Heart right ventricle (tissue), 16 donors: ENCODE results near the gene DOCK2. TPM values are rescaled to one million over a fixed set of nuclear protein-coding genes. Genes with fewer than 3 reads are reported as not detected.

Source experiments
- ATAC-seq, 8 donors: fragments of 200-7000 bp; cut with Tn5 transposase; one replicate each; pipeline ENCODE4 v1.9.1; 2020; ENCODE audit warnings: mild to moderate bottlenecking in 8 of 8, moderate library complexity in 8 of 8, moderate number of reproducible peaks in 1 of 8
- DNase-seq, 2 donors: peaks; one replicate each; pipeline ENCODE4 v3.0.0-alpha.2; 2020
- H3K27ac ChIP-seq, 10 donors: fragments of 200-600 bp; sonication (generic) in 2 of 10; one replicate each; pipeline versions ENCODE4 v1.5.0 to v1.8.0; 2020 to 2022; ENCODE audit warnings: mild to moderate bottlenecking in 3 of 10
- H3K27me3 ChIP-seq, 7 donors: fragments of 200-600 bp; one replicate each; pipeline ENCODE4 v1.8.0; 2021 to 2022; ENCODE audit warnings: mild to moderate bottlenecking in 2 of 7
- H3K36me3 ChIP-seq, 9 donors: fragments of 200-600 bp; sonication (generic) in 1 of 9; one replicate each; pipeline versions ENCODE4 v1.5.0 to v1.8.0; 2020 to 2022; ENCODE audit warnings: mild to moderate bottlenecking in 2 of 9
- H3K4me1 ChIP-seq, 9 donors: fragments of 200-600 bp; sonication (generic) in 1 of 9; one replicate each; pipeline versions ENCODE4 v1.5.0 to v1.8.0; 2020 to 2022; ENCODE audit warnings: mild to moderate bottlenecking in 4 of 9
- H3K4me3 ChIP-seq, 10 donors: fragments of 200-600 bp; sonication (generic) in 2 of 10; one replicate each; pipeline versions ENCODE4 v1.5.0 to v1.8.0; 2020 to 2022; ENCODE audit warnings: mild to moderate bottlenecking in 7 of 10, moderate library complexity in 2 of 10
- H3K9me3 ChIP-seq, 11 donors: fragments of 200-600 bp in 10 of 11; sonication (generic) in 2 of 11; one replicate each; pipeline versions ENCODE4 v1.5.0 to v1.8.0; 2013 to 2022; ENCODE audit warnings: mild to moderate bottlenecking in 2 of 11, control low read depth in 1 of 11, moderate library complexity in 1 of 11
- whole genome bisulfite sequencing, 2 donors: extraction: QIAGEN DNeasy Blood & Tissue Kit; methylation state at CpG; one replicate each; pipeline ENCODE4 v1.1.7; 2013; ENCODE audit warnings: inconsistent platforms in 1 of 2; 5-methylcytosine and 5-hydroxymethylcytosine counted together
- intact Hi-C, 10 donors: fragments of 100-400 bp; cut with DNase I; formaldehyde crosslinking; loops; one replicate each; pipeline versions ENCODE4 v1.11.1 to v1.14.2; 2022
- polyA plus RNA-seq, 2 donors: library from polyadenylated mRNA; stranded (reverse); fragments of 200-250 nt; gene quantifications; one replicate each; pipeline ENCODE4 v1.2.3, GENCODE V29; 2013
- total RNA-seq, 10 donors: library from RNA; stranded (reverse); fragmentation: NEBNext Ultra II Directional in 3 of 10; extraction: Animal tissue kit (Norgen Biotek cat#: 25700) in 3 of 10; gene quantifications; one replicate each; pipeline versions ENCODE4 v1.2.1 to v1.2.4, GENCODE V29; 2021 to 2023
- TF ChIP-seq, protein P1 (sequence below), 9 donors: fragments of 200-600 bp; sonication (generic) in 2 of 9; IDR thresholded peaks; one replicate each; pipeline versions ENCODE4 v1.5.0 to v1.8.0; 2021 to 2022; ENCODE audit warnings: antibody characterized with exemption in 9 of 9, mild to moderate bottlenecking in 5 of 9, moderate library complexity in 1 of 9
- donor health status: Arrhythmogenic right ventricular cardiomyopathy.
- donor health status: ischemic (EF 13 %, LVEDD 7.1; RV severe dilation, severe dysfunction).
- donor health status: healthy with polysubstance abuse.
- donor health status: DM: no; HTN: yes; CAD: no.
- donor health status: DM: no; HTN: no; CAD: no.
- donor health status: ischemic (EF 25% LVEDD 6.9; RV normal size, moderate dysfunction).
- donor health status: ischemic (EF 25% LVEDD 5.7; RV mildly dilated, moderate dysfunction).
- donor health status: healthy.
- donor health status: DM: yes; HTN: yes; CAD: no.
- donor health status: Ischemic cardiomyopathy.
- donor health status: ischemic (EF 35%, LVEDD 5.7; RV mildly dilated, moderate dysfunction).
- donor health status: nonischemic (EF 11% LVEDD 7.7; RV severe dilation, severe dysfunction).
- donor health status: DM: yes; HTN: yes; CAD: no.
- donor health status: PGD.
- donor health status: ischemic (EF 29% LVEDD 5.4; RV normal size, mild dysfunction).
- donor health status: nonischemic (EF 23%, LVEDD 6.1; RV moderate dilation, normal function).

The DOCK2 gene
- total and polyA plus RNA-seq, 12 donors = 1.2 to 24.6 (median 4.2) TPM

DNA sequence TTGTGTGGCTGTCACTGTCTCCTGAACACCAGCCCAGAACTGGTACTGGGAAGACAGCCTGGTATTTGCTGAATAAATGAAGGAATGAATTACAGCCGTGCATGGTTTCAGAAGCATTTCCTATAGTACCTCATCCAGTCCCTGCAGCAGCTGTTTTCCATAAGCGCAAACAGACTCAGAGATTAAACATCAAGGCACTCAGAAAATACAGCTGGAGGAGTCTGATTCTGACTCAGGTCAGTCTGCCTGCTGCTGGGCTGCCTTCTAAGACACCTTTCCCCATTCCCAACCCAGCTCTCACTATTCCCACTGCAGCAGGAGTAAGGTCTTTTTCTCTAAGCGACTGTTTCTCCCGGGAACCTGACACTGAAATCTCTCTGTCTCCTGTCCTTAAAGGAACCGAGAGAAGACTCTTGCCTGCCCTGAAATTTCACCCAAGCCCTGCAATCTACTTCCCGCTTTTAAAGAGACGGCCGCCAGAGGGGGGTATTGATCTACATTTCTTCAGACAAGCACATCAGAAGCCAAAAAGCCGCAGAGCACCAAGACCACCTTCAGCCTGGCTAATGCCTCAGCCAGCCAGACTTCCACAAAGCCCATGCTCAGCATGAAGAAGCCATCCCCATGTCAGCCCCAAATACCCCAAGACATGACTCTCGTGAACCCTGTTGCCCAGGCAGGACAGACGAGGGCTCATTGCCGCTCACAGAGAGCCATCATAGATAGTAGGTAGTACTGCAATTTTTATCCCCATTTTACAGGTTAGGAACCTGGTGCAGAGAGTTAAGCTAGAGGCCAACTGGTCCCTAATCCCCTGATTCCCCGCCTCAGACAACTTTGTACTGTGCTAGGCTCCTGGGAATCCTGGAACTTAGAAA lies 463.2 kb downstream of the DOCK2 start:
- Histone ChIP-seq H3K36me3 (no peaks in the 10 kb centered on the region), H3K9me3 (peaks cover 0 to 10% (median 0%) of the 10 kb centered on the region in 11 donors), H3K4me3 (no peak overlapping the region), H3K27me3 (peaks cover 0 to 5% (median 0%) of the 10 kb centered on the region in 7 donors), H3K27ac (no peak overlapping the region), H3K4me1 (peaks cover 0 to 37% (median 0%) of the 10 kb centered on the region in 9 donors)
- TF ChIP-seq, protein P1, sequence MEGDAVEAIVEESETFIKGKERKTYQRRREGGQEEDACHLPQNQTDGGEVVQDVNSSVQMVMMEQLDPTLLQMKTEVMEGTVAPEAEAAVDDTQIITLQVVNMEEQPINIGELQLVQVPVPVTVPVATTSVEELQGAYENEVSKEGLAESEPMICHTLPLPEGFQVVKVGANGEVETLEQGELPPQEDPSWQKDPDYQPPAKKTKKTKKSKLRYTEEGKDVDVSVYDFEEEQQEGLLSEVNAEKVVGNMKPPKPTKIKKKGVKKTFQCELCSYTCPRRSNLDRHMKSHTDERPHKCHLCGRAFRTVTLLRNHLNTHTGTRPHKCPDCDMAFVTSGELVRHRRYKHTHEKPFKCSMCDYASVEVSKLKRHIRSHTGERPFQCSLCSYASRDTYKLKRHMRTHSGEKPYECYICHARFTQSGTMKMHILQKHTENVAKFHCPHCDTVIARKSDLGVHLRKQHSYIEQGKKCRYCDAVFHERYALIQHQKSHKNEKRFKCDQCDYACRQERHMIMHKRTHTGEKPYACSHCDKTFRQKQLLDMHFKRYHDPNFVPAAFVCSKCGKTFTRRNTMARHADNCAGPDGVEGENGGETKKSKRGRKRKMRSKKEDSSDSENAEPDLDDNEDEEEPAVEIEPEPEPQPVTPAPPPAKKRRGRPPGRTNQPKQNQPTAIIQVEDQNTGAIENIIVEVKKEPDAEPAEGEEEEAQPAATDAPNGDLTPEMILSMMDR (IDR thresholded peaks at IDR 0.05) = peak; percentile 37 to 76 (median 69)
- intact Hi-C loops = loop anchor here in 9 of 10 donors (1.0 to 10.0 kb wide), 10 partner anchors 82 to 324 kb away; no protein-coding TSS in a partner anchor
- ATAC-seq = peak in 7 of 8 donors; percentile 60 to 76 (median 68)
- peak; percentile 62 to 77 for DNase-seq
- 30 to 33% methylated on average over 13 of the region's 13 CpGs for WGBS, 2 donors

DNA sequence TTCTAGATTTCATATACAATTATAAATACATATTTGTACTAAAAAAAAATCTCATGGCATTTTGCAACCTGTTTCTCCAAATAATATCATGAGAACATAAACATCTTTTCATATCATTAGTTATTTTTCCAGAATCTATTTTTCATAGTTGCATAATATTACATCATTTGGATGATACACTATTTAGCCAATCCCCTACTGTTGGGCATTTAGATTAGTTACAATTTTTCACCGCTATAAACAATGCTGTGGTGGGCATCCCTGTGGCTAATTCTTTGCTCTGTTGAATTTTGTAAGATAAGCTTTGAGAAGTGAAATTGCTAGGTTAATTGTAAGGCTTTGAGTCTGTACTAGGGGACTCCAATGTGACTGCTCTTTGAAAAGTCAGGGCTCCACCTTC lies 466.4 kb downstream of the DOCK2 start:
- intact Hi-C loops = loop anchor here in 6 of 10 donors (5.0 to 10.0 kb wide), 4 partner anchors 79 to 321 kb away; no protein-coding TSS in a partner anchor
- DNase-seq (no peak), ATAC-seq (no peak)
- H3K9me3 ChIP-seq = peaks cover 0 to 9% (median 0%) of the 10 kb centered on the region in 11 donors
- TF ChIP-seq, protein P1 (IDR thresholded peaks at IDR 0.05) = no peak
- H3K4me1 ChIP-seq = peaks cover 0 to 7% (median 0%) of the 10 kb centered on the region in 9 donors
- H3K36me3 ChIP-seq = no peaks in the 10 kb centered on the region
- H3K27ac ChIP-seq = no peak overlapping the region
- no peak overlapping the region for H3K4me3 ChIP-seq
- H3K27me3 ChIP-seq = peaks cover 0 to 5% (median 0%) of the 10 kb centered on the region in 7 donors
- 97 to 100% methylated on average over 1 of the region's 1 CpG for WGBS, 2 donors

GRCh38 chr5:170104299-170104698 lies 467.2 kb downstream of the DOCK2 start:
- TF ChIP-seq, protein P1 (IDR thresholded peaks at IDR 0.05) = no peak
- H3K36me3 ChIP-seq = no peaks in the 10 kb centered on the region
- no peak overlapping the region for H3K4me3 ChIP-seq
- ATAC-seq (no peak), DNase-seq (no peak)
- intact Hi-C loops = loop anchor here in 6 of 10 donors (5.0 to 10.0 kb wide), 4 partner anchors 78 to 321 kb away; no protein-coding TSS in a partner anchor
- H3K27ac ChIP-seq = no peak overlapping the region
- H3K4me1 ChIP-seq = peaks cover 0 to 7% (median 0%) of the 10 kb centered on the region in 9 donors
- peaks cover 0 to 5% (median 0%) of the 10 kb centered on the region in 7 donors for H3K27me3 ChIP-seq
- peaks cover 0 to 2% (median 0%) of the 10 kb centered on the region in 11 donors for H3K9me3 ChIP-seq
- WGBS, 2 donors = 91 to 95% methylated on average over 6 of the region's 6 CpGs

DNA sequence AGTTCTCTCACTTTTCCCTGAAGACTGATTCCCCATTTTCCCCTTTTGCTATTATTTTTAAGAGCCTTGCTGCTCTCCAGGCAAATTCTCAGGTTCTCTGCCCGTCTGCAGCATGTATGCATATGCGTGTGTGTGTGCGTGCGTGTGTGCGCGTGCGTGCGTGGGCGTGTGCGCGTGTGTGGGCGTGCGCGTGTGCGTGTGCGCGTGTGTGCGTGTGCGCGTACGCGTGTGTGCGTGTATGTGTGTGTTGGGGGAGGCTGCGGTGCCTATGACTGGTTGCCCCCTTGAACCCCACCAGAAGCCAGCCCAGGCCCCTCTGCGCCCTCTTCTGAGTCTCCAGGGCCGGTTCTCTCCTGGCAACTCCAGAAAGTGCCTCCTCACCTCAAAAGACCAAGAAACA lies 467.6 kb downstream of the DOCK2 start:
- Histone ChIP-seq H3K27ac (no peak overlapping the region), H3K36me3 (no peaks in the 10 kb centered on the region), H3K4me1 (peaks cover 0 to 7% (median 0%) of the 10 kb centered on the region in 9 donors), H3K27me3 (peaks cover 0 to 5% (median 0%) of the 10 kb centered on the region in 7 donors), H3K9me3 (no peaks in the 10 kb centered on the region), H3K4me3 (no peak overlapping the region)
- intact Hi-C loops = loop anchor here in 6 of 10 donors (5.0 to 10.0 kb wide), 4 partner anchors 78 to 320 kb away; no protein-coding TSS in a partner anchor
- no peak for DNase-seq
- ATAC-seq = no peak
- WGBS, 2 donors = 92 to 94% methylated on average over 26 of the region's 26 CpGs
- TF ChIP-seq, protein P1 (IDR thresholded peaks at IDR 0.05) = no peak
